Small intestine (tissue), 16 donors: ENCODE measurements around the gene CABLES1. TPM values are rescaled to one million over a fixed set of nuclear protein-coding genes. Genes with fewer than 3 reads are reported as not detected.
"Not testable (repeated sequence)": the region's sequence is repeated elsewhere in the genome, so short reads cannot be mapped to it uniquely, and the experiment has no call there.

ENCODE experiments used
- DNase-seq, 2 donors: peaks; one replicate each; pipeline versions ENCODE4 v3.0.0 to v3.0.0-alpha.2; 2013
- FAIRE-seq: peaks from 2 replicates; lab custom pipeline; 2012; peaks lifted over from hg19 to GRCh38; lab: Jason Lieb, UNC
- H3K27ac ChIP-seq, 3 donors: one replicate each; pipeline ENCODE4 v1.5.1; 2013; ENCODE audit warnings: low read length in 2 of 3, mild to moderate bottlenecking in 2 of 3, control low read depth in 1 of 3, inconsistent platforms in 1 of 3, low read depth in 1 of 3, moderate library complexity in 1 of 3
- H3K27me3 ChIP-seq, 3 donors: one replicate each; pipeline ENCODE4 v1.6.1; 2013; ENCODE audit warnings: low read length in 3 of 3, inconsistent platforms in 1 of 3; ENCODE audit not compliant: control insufficient read depth in 3 of 3, insufficient read depth in 3 of 3
- H3K36me3 ChIP-seq, 3 donors: one replicate each; pipeline ENCODE4 v1.6.1; 2013; ENCODE audit warnings: low read length in 3 of 3, inconsistent platforms in 1 of 3, low read depth in 1 of 3, mild to moderate bottlenecking in 1 of 3, moderate library complexity in 1 of 3; ENCODE audit not compliant: control insufficient read depth in 3 of 3, insufficient read depth in 2 of 3
- H3K4me1 ChIP-seq, 3 donors: one replicate each; pipeline ENCODE4 v1.6.1; 2013; ENCODE audit warnings: low read length in 2 of 3, inconsistent platforms in 1 of 3, low read depth in 1 of 3, mild to moderate bottlenecking in 1 of 3, moderate library complexity in 1 of 3; ENCODE audit not compliant: control insufficient read depth in 3 of 3, insufficient read depth in 2 of 3
- H3K4me3 ChIP-seq, 3 donors: one replicate each; pipeline ENCODE4 v1.5.1; 2013; ENCODE audit warnings: low read length in 3 of 3, control low read depth in 1 of 3, inconsistent platforms in 1 of 3, low read depth in 1 of 3, mild to moderate bottlenecking in 1 of 3, moderate library complexity in 1 of 3
- H3K9me3 ChIP-seq, 2 donors: one replicate each; pipeline ENCODE4 v1.6.1; 2013; ENCODE audit warnings: low read depth in 1 of 2, low read length in 1 of 2; ENCODE audit not compliant: control insufficient read depth in 2 of 2, insufficient read depth in 1 of 2
- WGBS, 3 donors: extraction: QIAGEN DNeasy Blood & Tissue Kit; methylation state at CpG; one replicate each; pipeline ENCODE4 v1.1.7; 2013; 5-methylcytosine and 5-hydroxymethylcytosine counted together
- long read RNA-seq, 10 donors: transcript quantifications; one replicate each; lab custom pipeline, GENCODE V29; 2026
- polyA plus RNA-seq, 4 donors: library from polyadenylated mRNA; stranded (reverse) in 3 of 4; unstranded in 1 of 4; fragments of 200-250 nt in 3 of 4; fragments of 120-200 nt in 1 of 4; gene quantifications; one replicate each; pipeline versions ENCODE4 v1.2.1 to v1.2.3, GENCODE V29; 2013
- donor health status: healthy with polysubstance abuse.
- donor health status: control.
- donor health status: control.
- donor health status: Bipolar disorder and iron deficiency.
- donor health status: healthy.

The CABLES1 gene, protein sequence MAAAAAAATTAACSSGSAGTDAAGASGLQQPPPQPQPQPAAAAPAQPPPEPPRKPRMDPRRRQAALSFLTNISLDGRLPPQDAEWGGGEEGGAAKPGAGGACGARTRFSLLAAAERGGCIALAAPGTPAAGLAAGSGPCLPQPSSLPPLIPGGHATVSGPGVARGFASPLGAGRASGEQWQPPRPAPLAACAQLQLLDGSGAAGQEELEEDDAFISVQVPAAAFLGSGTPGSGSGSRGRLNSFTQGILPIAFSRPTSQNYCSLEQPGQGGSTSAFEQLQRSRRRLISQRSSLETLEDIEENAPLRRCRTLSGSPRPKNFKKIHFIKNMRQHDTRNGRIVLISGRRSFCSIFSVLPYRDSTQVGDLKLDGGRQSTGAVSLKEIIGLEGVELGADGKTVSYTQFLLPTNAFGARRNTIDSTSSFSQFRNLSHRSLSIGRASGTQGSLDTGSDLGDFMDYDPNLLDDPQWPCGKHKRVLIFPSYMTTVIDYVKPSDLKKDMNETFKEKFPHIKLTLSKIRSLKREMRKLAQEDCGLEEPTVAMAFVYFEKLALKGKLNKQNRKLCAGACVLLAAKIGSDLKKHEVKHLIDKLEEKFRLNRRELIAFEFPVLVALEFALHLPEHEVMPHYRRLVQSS
- 10 to 100 TPM in 1 of 4 donors, 1 to 10 TPM in 3; 6.9 to 11.7 (median 8.5) TPM for polyA plus RNA-seq
- long read RNA-seq, donor 1 = 0 reads
- long read RNA-seq, donor 2, full-length matches to known transcripts = 2 of 2 reads
- long read RNA-seq, donor 2, partial matches to known transcripts = 0 of 2 reads
- long read RNA-seq, donor 2, other reads (novel, unspliced or antisense) = 0 of 2 reads
- long read RNA-seq, donor 3, full-length matches to known transcripts = 1 of 1 reads
- long read RNA-seq, donor 3, partial matches to known transcripts = 0 of 1 reads
- long read RNA-seq, donor 3, other reads (novel, unspliced or antisense) = 0 of 1 reads
- long read RNA-seq, donor 4 = 0 reads
- long read RNA-seq, donor 5 = 0 reads
- long read RNA-seq, donor 6, full-length matches to known transcripts = 1 of 1 reads
- long read RNA-seq, donor 6, partial matches to known transcripts = 0 of 1 reads
- long read RNA-seq, donor 6, other reads (novel, unspliced or antisense) = 0 of 1 reads
- long read RNA-seq, donor 7, full-length matches to known transcripts = 1 of 1 reads
- long read RNA-seq, donor 7, partial matches to known transcripts = 0 of 1 reads
- long read RNA-seq, donor 7, other reads (novel, unspliced or antisense) = 0 of 1 reads
- long read RNA-seq, donor 8 = 0 reads
- long read RNA-seq, donor 9, partial matches to known transcripts = 0 of 1 reads
- long read RNA-seq, donor 9, other reads (novel, unspliced or antisense) = 0 of 1 reads
- long read RNA-seq, donor 10, full-length matches to known transcripts = 5 of 5 reads
- long read RNA-seq, donor 10, partial matches to known transcripts = 0 of 5 reads
- long read RNA-seq, donor 10, other reads (novel, unspliced or antisense) = 0 of 5 reads

- DNase-seq (peak; percentile 66 to 87), FAIRE-seq (no peak)
- Histone ChIP-seq H3K36me3 (peaks cover 0 to 2% (median 0%) of the 10 kb centered on the region in 3 donors), H3K9me3 (no peaks in the 10 kb centered on the region), H3K27me3 (peaks cover 0 to 13% (median 0%) of the 10 kb centered on the region in 3 donors), H3K4me3 (peak within 1 kb of the TSS; percentile 51 to 79 (median 61)), H3K4me1 (peaks cover 0 to 49% (median 6%) of the 10 kb centered on the region in 3 donors), H3K27ac (peak within 1 kb of the TSS; percentile 60 to 66 (median 65))
- WGBS, 3 donors = 2 to 5% (median 5%) methylated on average over 46 to 67 of the region's 67 CpGs
Observed at GRCh38 chr18:23134780-23135549, at the start of gene CABLES1. Gene CABLES1 (plus strand): TSS chr18:23135485. CDS start chr18:23135763, 278 bp downstream.

GRCh38 chr18:23087352-23087751 is 47.9 kb upstream of the CABLES1 start:
- Histone ChIP-seq H3K4me3 (no peak overlapping the region), H3K27ac (no peak overlapping the region), H3K4me1 (no peaks in the 10 kb centered on the region), H3K36me3 (no peaks in the 10 kb centered on the region), H3K9me3 (no peaks in the 10 kb centered on the region), H3K27me3 (no peaks in the 10 kb centered on the region)
- FAIRE-seq = no peak
- 68 to 91% (median 72%) methylated on average over 3 of the region's 3 CpGs for WGBS, 3 donors
- DNase-seq = no peak

- no peak overlapping the region for H3K4me3 ChIP-seq
- no peaks in the 10 kb centered on the region for H3K27me3 ChIP-seq
- no peaks in the 10 kb centered on the region for H3K9me3 ChIP-seq
- FAIRE-seq (no peak), DNase-seq (no peak)
- 90 to 93% (median 91%) methylated on average over 7 of the region's 7 CpGs for WGBS, 3 donors
- H3K27ac ChIP-seq = no peak overlapping the region
- no peaks in the 10 kb centered on the region for H3K4me1 ChIP-seq
- H3K36me3 ChIP-seq = no peaks in the 10 kb centered on the region
Observed at GRCh38 chr18:23088310-23088709, 47.0 kb upstream of the CABLES1 start.

DNA sequence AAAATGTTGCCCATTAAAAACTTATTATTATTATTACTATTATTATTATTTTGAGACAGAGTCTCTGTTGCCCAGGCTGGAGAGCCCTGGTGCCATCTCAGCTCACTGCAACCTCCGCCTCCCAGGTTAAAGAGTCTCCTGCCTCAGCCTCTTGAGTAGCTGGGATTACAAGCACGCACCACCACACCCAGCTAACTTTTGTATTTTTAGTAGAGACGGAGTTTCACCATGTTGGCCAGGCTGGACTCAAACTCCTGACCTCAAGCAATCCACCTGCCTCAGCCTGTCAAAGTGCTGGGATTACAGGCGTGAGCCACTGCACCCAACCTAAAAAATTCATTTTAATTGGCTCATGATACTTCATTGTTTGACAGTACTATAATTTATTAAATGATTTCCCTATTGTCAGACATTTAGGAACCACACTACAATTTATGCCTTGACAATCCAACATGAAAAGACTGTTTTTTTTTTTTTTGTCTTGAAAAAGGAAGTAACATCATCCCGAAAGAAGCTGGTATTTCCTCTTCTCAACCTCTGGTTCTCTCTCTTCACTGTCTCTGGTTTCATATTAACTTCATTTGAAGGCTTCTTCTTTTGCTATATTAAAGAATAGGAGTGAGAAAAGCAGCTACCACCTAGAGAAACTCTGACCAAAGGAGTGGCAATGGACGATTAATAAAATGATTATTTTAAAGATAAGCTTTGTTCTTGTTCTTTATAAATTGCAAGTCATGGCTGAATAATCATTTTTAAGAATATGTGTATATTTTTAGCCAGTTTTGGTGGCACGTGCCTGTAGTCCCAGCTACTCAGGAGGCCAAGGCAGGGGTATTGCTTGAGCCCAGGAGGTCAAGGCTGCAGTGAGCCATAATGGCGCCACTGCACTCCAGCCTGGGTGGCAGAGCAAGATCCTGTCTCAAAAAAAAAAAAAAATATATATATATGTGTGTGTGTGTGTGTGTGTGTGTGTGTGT is 44.0 kb upstream of the CABLES1 start:
- not testable (repeated sequence) for H3K9me3 ChIP-seq, FAIRE-seq, H3K4me3 ChIP-seq, DNase-seq, H3K36me3 ChIP-seq, H3K27me3 ChIP-seq, H3K4me1 ChIP-seq, H3K27ac ChIP-seq
- WGBS, 3 donors = 64 to 78% (median 73%) methylated on average over 8 of the region's 8 CpGs

DNA sequence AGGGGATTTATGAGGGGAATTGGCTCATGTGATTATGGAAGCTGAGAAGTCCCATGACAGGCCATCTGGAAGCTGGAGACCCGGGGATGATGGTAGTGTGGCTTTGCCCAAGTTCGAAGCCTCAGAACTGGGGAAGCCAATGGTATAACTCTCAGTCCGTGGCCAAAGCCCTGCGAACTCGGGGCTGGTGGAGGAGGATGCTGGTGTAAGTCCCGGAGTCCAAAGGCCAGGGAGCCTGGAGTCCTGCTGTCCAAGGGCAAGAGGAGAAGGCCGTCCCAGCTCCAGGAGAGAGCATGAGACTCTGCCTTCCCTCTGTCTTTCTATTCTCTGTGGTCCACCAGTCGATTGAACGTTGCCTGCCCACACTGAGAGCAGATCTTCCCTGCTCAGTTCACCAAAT is 43.2 kb upstream of the CABLES1 start:
- Histone ChIP-seq H3K4me1 (no peaks in the 10 kb centered on the region), H3K9me3 (no peaks in the 10 kb centered on the region), H3K36me3 (no peaks in the 10 kb centered on the region), H3K27ac (no peak overlapping the region), H3K4me3 (no peak overlapping the region), H3K27me3 (peaks cover 0 to 5% (median 0%) of the 10 kb centered on the region in 3 donors)
- DNase-seq (no peak), FAIRE-seq (no peak)
- WGBS, 3 donors = 90 to 97% (median 92%) methylated on average over 9 of the region's 9 CpGs

DNA sequence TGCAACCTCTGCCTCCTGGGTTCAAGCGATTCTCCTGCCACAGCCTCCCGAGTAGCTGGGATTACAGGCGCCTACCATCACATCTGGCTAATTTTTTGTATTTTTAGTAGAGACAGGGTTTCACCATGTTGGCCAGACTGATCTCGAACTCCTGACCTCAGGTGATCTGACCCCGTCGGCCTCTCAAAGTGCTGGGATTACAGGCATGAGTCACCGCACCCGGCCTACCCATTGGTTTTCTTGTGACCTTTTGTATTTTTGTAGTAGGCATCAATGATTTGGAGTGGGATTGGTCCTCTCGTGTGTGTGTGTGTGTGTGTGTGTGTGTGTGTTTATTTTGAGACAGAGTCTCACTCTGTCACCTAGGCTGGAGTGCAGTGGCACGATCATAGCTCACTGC is 42.2 kb upstream of the CABLES1 start:
- 85 to 91% (median 90%) methylated on average over 10 of the region's 10 CpGs for WGBS, 3 donors
- not testable (repeated sequence) for H3K9me3 ChIP-seq, H3K27ac ChIP-seq, H3K36me3 ChIP-seq, FAIRE-seq, H3K4me1 ChIP-seq, H3K4me3 ChIP-seq, H3K27me3 ChIP-seq, DNase-seq
